IPS-18c (cell line): ENCODE results near the gene TADA2A.
A peak's percentile ranks its signal among the peaks of the same experiment; 100 is the strongest.
"Not testable (repeated sequence)": the region's sequence is repeated elsewhere in the genome, so short reads cannot be mapped to it uniquely, and the experiment has no call there.

Experiments
- H3K4me3 ChIP-seq: 2 replicates; pipeline ENCODE4 v1.7.0; 2013; ENCODE audit warnings: low read depth, mild to moderate bottlenecking, low read length, moderate library complexity; ENCODE audit not compliant: insufficient read depth
- H3K9me3 ChIP-seq: one replicate; pipeline ENCODE4 v1.6.1; 2013; ENCODE audit warnings: mild to moderate bottlenecking, low read length, moderate library complexity; ENCODE audit not compliant: control insufficient read depth, insufficient read depth

Gene TADA2A

DNA sequence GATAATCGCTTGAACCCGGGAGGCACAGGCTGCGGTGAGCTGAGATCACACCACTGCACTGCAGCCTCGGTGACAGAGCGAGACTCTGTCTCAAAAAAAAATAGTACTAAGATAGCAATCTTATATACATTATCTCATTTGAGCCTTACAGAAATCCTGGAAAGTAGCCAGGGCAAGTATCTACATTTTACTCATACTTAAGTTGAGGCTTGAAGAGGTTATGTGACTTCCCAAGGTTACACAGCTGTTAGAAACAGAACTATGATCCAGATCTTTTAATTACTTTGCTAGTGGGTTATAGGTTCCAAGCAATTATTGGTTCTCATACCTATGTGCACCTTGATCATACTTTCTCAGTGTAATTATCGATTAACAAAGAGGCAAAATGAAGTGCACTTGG, 15.5 kb upstream of the TADA2A start:
- Histone ChIP-seq H3K4me3 (no peak overlapping the region), H3K9me3 (no peaks in the 10 kb centered on the region)

DNA sequence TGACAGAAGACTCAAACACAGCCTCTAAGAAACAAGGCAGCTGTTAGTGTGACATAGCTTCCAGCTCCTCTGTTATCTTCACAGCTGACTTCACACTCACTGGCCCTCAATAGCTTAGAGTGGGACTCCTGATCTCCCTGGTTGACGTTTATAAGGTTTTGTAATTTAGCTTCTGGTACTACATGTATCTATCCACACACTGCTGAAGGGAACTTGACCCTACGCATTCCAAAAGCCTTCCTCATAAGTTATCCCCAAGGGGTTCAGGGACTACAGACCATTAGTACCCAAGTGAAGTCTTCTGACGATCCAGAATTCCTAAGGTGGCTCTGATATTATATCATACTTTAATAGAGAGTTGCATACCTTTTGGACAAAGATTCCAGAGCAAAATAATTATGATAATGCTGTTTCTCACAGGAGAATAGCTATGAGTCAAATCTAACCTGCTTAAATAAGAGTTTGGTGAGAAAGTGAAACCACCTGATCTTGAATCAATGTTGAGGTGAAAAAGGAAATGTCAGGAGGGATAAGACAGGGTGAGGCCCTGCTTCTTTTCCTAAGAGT, 14.6 kb upstream of the TADA2A start:
- Histone ChIP-seq H3K4me3 (no peak overlapping the region), H3K9me3 (no peaks in the 10 kb centered on the region)

DNA sequence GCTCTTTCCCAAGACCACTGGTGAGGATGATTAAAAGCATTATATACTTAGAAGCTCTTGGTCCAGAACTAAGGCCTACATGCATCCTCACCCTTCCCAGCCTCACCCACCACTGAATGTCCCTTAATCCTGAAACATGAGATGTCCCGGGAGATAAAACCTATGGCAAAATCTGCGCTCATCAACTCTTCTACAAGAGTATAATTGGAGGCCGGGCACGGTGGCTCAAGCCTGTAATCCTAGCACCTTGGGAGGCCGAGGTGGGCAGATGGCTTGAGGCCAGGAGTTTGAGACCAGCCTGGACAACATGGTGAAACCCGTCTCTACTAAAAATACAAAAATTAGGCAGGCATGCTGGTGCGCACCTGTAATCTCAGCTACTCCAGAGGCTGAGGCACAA, 13.3 kb upstream of the TADA2A start:
- H3K4me3 ChIP-seq = no peak overlapping the region
- no peaks in the 10 kb centered on the region for H3K9me3 ChIP-seq

DNA sequence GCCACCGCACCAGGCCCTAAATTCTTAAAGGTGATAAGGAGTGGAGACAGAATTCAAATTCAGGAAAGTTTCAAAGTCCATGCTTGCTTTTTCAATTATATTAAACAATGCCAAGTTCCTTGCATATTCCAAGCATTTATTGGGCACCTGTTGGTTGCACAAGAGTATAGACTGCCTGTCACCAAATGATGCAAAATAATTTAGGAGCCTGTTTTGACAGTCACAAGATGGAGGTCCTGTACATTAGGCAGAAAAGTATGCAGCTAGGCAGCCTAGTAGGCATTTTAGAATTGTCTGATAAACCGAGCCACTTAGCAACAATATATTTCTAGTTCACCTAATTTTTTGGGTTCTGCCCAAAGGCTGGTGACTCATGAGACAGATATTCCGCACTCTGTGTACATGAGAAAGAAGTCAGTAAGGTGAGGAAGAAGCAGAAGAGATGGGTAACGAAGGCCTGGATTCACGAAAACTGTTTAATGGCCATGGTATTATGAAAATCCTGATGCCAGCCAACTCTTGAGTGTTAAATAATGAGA, 7.4 kb upstream of the TADA2A start:
- Histone ChIP-seq H3K9me3 (no peaks in the 10 kb centered on the region), H3K4me3 (no peak overlapping the region)

DNA sequence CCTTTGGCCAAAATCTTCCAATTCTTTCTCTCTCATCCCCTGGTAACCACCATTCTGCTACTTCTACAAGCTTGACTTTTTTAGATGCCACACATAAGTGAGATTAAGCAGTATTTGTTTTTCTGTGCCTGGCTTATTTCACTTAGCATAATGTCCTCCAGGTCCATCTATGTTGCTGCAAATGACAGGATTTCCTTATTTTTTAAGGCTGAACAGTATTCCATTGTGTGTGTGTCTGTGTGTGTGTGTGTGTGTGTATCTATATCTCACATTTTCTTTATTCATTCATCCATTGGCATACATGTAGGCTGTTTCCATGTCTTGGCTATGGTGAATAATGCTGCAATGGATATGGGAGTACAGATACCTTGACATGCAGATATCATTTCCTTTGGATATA, 6.2 kb upstream of the TADA2A start:
- Histone ChIP-seq H3K4me3 (no peak overlapping the region), H3K9me3 (no peaks in the 10 kb centered on the region)

DNA sequence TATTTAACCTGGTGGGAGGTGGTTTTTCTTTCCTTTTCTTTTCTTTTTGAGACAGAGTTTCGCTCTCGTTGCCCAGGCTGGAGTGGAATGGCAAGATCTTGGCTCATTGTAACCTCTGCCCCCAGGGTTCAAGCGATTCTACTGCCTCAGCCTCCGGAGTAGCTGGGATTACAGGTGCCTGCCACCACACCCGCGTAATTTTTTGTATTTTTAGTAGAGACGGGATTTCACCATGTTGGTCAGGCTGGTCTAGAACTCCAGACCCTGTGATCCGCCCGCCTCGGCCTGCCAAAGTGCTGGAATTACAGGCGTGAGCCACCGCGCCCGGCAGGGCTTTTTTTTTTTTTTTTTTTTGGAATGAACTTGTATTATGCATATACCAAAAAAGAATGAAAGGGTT, 1.2 kb upstream of the TADA2A start:
- not testable (repeated sequence) for H3K9me3 ChIP-seq
- H3K4me3 ChIP-seq = 0 out of 2 replicates have a peak overlapping the region, but pooled peaks have one; percentile 96

DNA sequence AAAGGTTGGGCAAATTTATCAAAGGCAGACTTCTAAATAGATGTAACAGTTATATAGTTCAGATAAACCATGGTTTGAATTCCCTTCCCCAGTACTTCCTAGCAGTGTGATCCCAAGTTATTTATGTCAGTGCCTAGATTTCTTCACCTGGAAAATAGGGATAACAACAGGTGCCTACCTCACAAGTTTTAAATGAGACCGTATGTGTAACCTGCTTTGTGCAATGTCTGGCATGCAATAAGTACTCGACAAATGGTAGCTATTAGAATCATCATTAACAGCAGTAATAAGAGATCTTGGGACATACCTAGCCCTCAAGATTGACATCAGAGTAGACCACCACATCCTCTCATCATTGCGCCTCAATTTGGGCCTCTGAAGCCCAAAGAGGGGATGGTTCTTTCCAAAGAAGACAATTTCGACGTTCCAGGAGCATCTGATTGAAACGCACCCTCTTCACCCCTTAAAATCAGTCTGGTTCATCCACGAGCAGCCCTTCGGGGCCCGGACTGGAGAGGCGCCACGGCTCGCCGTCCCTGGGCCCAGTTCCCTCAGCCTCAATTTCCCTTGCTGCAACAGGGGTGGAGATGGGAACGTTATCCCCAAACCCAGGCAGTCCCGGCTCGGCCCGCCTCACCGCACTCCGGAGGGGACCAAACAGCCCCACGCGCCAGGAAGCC, 591 bp upstream of the TADA2A start:
- Histone ChIP-seq H3K4me3 (peak overlapping the region; percentile 96), H3K9me3 (no peaks in the 10 kb centered on the region)

DNA sequence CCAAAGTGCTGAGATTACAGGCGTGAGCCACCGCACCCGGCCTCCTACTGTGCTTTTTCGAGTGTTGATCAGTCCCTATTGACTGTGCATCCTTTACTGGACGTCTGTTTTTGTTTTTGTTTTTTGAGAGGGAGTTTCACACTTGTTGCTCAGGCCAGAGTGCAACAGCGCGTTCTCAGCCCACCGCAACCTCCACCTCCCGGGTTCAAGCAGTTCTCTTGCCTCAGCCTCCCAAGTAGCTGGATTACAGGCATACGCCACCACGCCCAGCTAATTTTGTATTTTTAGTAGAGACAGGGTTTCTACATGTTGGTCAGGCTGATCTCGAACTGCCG, 1.4 kb downstream of the TADA2A start:
- H3K4me3 ChIP-seq = not testable (repeated sequence)

DNA sequence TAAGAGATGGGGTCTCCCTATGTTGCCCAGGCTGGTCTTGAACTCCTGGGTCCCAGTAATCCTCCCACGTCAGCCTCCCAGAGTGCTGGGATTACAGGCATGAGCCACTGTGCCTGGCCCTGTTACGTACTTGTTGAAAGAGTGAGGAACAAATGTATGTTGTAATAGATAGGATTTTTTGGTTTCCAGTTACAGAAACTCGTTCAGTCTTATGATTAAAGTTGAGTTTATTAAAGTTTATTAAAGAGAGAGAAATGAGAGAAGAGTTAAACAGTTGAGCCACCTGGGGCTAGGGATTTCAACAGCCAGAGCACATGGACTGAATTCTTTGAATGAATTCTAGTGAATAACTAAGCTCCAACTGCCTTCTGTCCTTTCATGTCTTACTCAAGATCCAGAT, 3.7 kb downstream of the TADA2A start:
- no peaks in the 10 kb centered on the region for H3K9me3 ChIP-seq
- H3K4me3 ChIP-seq = no peak overlapping the region

More for the DNA sequence above, 1.4 kb downstream of the TADA2A start:
- H3K9me3 ChIP-seq = not testable (repeated sequence)

DNA sequence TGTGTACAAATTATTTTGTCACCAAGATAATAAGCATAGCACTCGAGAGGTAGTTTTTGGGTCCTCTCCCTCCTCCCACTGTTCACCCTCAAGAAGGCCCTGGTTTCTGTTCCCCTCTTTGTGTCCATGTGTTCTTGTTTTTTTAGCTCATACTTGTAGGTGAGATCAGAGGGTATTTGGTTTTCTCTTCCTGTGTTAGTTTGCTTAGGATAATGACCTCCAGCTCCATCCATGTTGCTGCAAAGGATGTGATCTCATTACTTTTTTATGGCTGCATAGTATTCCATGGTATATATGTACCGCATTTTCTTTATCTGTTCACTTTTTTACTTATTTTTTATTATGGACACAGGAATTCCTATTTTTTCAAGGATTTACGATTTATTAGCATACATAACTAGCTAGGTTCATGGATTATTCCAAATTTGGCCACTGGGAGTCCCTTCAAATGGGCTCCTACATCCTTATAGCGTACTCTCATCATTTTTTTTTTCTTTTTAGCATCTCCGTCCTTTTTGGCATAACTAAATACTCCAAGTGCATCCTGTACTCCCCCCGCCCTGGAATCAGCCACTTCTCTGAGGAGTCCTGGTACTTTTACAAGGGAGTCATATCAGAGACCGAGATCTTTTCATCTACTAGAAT, 7.3 kb downstream of the TADA2A start:
- Histone ChIP-seq H3K4me3 (no peak overlapping the region), H3K9me3 (no peaks in the 10 kb centered on the region)

DNA sequence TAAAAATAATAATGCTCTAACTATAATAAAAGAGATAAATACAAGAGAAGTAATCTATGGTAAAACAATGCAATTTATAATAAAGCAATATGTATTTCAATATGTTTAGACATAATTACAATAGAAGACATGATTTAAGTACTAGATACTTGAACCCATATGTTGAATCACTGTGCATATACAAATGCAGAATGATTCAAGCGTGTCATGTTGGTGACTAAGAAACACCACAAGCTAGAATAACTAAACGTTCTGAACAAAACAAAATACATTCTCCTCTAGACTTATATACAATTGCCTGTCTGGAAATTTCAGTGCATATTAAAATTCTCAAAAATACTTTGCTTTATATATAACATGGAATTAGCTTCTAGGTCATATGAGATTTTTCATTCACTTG, 11.2 kb downstream of the TADA2A start:
- H3K9me3 ChIP-seq = no peaks in the 10 kb centered on the region
- no peak overlapping the region for H3K4me3 ChIP-seq

DNA sequence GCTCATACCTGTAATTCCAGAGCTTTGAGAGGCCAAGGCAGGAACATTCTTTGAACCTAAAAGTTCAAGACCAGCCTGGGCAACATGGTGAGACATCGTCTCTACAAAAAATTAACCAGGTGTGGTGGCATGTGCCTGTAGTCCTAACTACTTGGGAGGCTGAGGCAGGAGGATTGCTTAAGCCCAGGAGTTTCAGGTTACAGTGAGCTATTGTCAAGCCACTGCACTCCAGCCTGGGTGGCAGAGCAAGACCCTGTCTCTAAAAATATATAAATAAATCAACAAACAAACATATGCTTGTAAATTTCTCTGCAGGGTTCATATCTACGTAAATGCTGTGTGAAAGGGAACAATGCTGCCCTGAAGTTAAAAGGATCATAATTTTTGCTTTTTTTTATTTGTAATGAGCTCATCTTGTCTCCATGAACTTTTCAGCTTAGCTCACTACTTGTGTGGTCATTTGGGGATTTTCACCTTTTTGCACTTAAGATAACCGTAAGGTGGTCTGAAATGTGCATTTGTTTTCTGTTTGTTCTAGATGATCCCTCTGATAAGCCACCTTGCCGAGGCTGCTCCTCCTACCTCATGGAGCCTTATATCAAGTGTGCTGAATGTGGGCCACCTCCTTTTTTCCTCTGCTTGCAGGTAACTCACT, 16.4 kb downstream of the TADA2A start:
- no peaks in the 10 kb centered on the region for H3K9me3 ChIP-seq
- H3K4me3 ChIP-seq = no peak overlapping the region

DNA sequence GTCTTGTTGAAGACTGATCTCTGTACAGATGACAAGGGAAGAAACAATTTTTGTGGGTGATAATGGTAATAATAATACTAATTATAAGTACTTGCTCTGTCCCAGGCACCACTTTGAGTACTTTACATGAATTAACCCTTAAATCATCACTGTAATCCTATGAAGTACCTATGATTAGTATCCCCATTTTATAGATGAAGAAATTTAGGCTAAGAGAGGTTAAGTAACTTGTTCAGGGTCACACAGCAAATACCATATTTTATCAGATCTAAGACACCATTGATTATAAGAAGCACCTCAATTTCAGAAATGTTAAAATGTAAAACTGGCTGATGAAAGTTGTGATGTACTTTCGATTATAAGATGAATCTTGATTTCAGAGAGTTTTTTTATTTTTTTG, 18.6 kb downstream of the TADA2A start:
- no peak overlapping the region for H3K4me3 ChIP-seq

DNA sequence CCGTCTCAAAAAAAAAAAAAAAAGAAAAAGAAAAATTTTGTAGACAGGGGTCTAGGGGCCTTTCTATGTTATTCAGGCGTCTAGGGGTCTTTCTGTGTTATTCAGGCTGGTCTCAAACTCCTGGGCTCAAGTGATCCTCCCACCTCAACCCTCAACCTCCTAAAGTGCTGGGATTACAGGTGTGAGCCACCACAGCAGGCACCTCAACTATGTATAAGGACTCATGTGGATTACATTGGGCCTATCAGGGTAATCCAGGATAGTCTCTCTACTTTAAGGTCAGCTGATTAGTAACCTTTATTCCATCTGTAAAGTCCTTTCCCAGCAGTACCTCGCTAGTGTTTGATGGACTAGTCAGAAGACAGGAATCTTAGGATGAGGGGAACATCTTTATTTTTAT, 22.4 kb downstream of the TADA2A start:
- no peak overlapping the region for H3K4me3 ChIP-seq
- no peaks in the 10 kb centered on the region for H3K9me3 ChIP-seq

More for the DNA sequence above, 18.6 kb downstream of the TADA2A start:
- H3K9me3 ChIP-seq = no peaks in the 10 kb centered on the region

DNA sequence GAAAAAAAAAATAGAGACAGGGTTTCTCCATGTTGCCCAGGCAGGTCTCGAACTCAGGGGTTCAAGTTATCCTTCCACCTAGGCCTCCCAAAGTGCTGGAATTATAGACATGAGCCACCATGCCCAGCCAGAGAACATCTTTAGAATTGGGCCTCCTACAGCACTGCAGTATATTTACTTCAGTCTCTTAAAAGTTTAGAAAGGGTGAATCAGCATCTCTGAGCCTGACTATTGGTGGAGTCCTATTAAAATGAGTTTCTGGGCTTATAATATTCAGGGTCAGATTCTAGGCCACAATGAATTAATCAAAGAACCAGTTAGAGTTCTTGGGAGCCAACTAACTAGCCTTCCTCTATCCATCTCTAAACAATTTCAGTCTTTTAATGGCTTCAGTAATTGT, 22.8 kb downstream of the TADA2A start:
- Histone ChIP-seq H3K4me3 (no peak overlapping the region), H3K9me3 (no peaks in the 10 kb centered on the region)

DNA sequence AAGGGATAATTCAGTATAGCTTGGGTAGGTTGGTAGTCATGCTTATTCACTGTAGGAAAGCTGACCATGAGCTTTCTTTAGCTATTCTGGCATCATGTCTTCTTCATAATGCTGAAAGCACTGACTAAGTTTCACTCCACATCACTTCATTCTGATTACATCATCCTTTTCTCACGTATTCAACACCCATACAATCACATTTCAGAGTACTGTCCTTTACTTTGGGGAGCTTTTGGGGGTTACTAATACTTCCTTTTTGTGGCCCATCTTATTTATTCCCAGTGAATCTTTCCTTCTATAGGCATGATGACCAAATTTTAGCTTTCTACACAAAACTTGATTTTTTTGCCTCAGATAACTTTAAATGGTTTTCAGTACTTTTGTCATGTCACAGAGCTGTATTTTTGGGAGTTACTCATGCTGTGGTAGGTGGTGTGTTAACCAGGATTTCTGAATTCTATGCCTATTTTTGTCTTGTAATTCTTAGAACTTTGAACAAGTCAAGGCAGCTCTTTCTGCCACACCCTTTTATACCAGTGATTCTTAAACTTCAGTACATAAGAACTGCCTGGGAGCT, 23.5 kb downstream of the TADA2A start:
- H3K9me3 ChIP-seq = no peaks in the 10 kb centered on the region
- H3K4me3 ChIP-seq = no peak overlapping the region

DNA sequence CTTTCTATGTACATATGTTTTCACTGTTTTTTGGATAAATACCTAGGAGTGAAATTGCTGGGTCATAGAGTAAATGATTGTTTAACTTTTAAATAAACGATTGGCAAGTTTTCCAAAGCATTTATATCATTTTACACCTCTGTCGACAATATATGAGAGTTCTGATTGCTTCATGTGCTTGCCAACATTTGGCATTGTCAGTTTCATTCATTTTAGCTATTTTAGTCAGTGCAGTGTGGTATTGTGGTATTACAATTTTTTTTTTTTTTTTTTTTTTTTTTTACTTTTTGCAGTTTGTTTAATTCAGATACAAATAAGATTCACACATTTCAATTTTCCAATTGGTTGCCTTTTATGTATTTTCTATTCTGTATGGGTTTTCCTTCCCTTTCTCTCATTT, 26.0 kb downstream of the TADA2A start:
- H3K9me3 ChIP-seq = no peaks in the 10 kb centered on the region
- H3K4me3 ChIP-seq = no peak overlapping the region

DNA sequence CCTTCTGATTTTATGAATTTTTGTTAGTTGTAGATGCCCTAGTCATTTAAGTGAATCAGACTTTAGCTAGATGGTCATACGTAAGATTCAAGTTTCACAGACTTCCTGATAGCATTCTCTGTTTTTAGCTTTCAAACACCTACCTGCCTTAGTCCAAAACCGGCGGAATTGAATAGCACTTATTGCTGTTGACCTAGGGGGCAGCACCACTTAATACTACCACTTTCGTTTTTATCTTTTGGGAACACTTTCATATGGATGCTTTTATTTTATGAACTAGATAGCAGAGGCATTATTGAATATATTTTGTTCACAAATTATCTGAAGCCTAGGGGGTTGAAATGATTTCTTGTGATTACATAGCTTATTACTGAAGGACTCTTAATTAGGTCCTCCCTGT, 31.5 kb downstream of the TADA2A start:
- no peak overlapping the region for H3K4me3 ChIP-seq
- H3K9me3 ChIP-seq = no peaks in the 10 kb centered on the region
